Measurements from ENCODE around the gene VPS9D1.

The VPS9D1 gene

DNA sequence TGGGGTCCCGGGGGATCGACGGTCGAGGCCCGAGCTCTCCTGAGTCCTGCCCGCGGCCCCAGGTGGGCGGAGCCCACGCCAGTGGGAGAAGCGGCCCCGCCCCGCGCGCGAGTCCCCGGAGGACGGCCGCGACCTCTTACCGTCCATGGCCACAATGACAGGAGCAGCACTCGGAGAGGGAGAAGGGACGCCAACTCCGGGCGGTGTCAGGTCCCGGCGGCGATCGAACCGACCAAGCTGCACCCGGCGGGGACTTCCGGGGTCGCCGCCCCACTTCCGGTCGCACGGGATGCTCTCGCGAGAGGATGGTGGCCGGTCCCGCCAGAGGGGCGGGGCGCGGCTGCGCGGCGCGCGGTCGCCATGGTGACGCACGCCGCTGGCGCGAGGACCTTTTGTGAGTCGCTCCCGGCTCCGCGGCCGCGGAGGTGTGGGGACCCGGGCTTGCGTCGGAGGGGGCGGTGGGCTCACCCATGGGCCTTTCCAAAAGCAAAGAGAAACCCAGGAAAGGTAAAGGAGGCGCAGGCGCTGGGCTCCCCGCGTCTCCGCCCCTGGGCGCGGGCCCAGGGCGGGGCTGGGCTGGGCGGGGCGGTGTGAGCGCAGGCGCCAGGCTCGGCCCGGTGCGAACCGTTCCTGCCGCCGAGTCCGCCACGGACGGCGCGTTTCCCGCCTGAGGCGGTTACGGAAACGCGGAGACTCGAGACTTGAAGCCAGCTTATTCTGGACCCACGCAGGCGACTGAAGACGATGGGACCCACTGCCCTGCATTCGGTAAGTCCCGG, 63.1 kb downstream of the VPS9D1 start, which contains the start of the genes CHMP1A and SPATA33:
Gene CHMP1A, minus strand, starts transcription at position 267 of the 779 bp plus-strand sequence. Its CDS starts 120 bp downstream, at position 147.
Gene SPATA33, plus strand, starts transcription at position 395 of the 779 bp plus-strand sequence. Its CDS starts 76 bp downstream, at position 471.
- DNase-seq = peak; percentile 40 to 71
